CD4-positive, alpha-beta T cell treated with Interleukin-17A for 4 hours (primary cell): ENCODE results near the gene MYO7A.

Experiments used
- DNase-seq: peaks from one replicate; pipeline ENCODE4 v3.0.0-alpha.2; 2020; ENCODE audit warnings: mixed read lengths

Gene MYO7A

GRCh38 chr11:77129069-77129841 lies 1.2 kb downstream of the MYO7A start:
- no peak for DNase-seq

- DNase-seq: no peak
Observed at GRCh38 chr11:77129842-77130756, 2.1 kb downstream of the MYO7A start.

GRCh38 chr11:77130763-77131513 lies 2.9 kb downstream of the MYO7A start:
- DNase-seq: no peak

GRCh38 chr11:77131560-77131959 lies 3.5 kb downstream of the MYO7A start:
- DNase-seq: no peak

- no peak for DNase-seq
Observed at GRCh38 chr11:77135069-77135468, 7.0 kb downstream of the MYO7A start.

GRCh38 chr11:77136074-77136473 lies 8.0 kb downstream of the MYO7A start:
- no peak for DNase-seq

- DNase-seq: no peak
Observed at GRCh38 chr11:77136784-77137420, 8.9 kb downstream of the MYO7A start.

- DNase-seq: no peak
Observed at GRCh38 chr11:77137421-77137820, 9.4 kb downstream of the MYO7A start.

GRCh38 chr11:77138106-77138649 lies 10.1 kb downstream of the MYO7A start:
- DNase-seq: no peak

GRCh38 chr11:77139201-77139600 lies 11.2 kb downstream of the MYO7A start:
- no peak for DNase-seq

GRCh38 chr11:77140231-77140851 lies 12.3 kb downstream of the MYO7A start:
- no peak for DNase-seq

- no peak for DNase-seq
Observed at GRCh38 chr11:77141034-77141433, 13.0 kb downstream of the MYO7A start.

- DNase-seq: no peak
Observed at GRCh38 chr11:77141475-77141874, 13.4 kb downstream of the MYO7A start.

- DNase-seq: no peak
Observed at GRCh38 chr11:77142091-77142975, 14.3 kb downstream of the MYO7A start.

- DNase-seq: no peak
Observed at GRCh38 chr11:77143405-77144020, 15.5 kb downstream of the MYO7A start.

- no peak for DNase-seq
Observed at GRCh38 chr11:77144196-77144856, 16.3 kb downstream of the MYO7A start.

GRCh38 chr11:77144857-77145428 lies 16.9 kb downstream of the MYO7A start:
- no peak for DNase-seq

GRCh38 chr11:77146261-77147035 lies 18.4 kb downstream of the MYO7A start:
- no peak for DNase-seq

- DNase-seq: no peak
Observed at GRCh38 chr11:77147036-77147315, 18.9 kb downstream of the MYO7A start.
